Myocyte (in vitro differentiated cells): ENCODE data around the gene ZNF493. TPM values are rescaled to one million over a fixed set of nuclear protein-coding genes. Genes with fewer than 3 reads are reported as not detected.

Experiments
- DNase-seq: peaks from one replicate; pipeline ENCODE4 v3.0.0-alpha.2; 2012; ENCODE audit warnings: low read depth
- polyA plus RNA-seq: library from polyadenylated mRNA; unstranded; fragments of >200 nt; gene quantifications from one replicate; pipeline ENCODE4 v1.2.1, GENCODE V29; 2012; ENCODE audit warnings: missing spikeins
- total RNA-seq: library from RNA; depleted of rRNA; stranded (reverse); fragments of >200 nt; gene quantifications from 2 replicates; pipeline ENCODE4 v1.2.3, GENCODE V29; 2014

ZNF493 gene
- total RNA-seq = 10.8 and 12.3 TPM in 2 replicates
- 9.0 TPM for polyA plus RNA-seq

DNA sequence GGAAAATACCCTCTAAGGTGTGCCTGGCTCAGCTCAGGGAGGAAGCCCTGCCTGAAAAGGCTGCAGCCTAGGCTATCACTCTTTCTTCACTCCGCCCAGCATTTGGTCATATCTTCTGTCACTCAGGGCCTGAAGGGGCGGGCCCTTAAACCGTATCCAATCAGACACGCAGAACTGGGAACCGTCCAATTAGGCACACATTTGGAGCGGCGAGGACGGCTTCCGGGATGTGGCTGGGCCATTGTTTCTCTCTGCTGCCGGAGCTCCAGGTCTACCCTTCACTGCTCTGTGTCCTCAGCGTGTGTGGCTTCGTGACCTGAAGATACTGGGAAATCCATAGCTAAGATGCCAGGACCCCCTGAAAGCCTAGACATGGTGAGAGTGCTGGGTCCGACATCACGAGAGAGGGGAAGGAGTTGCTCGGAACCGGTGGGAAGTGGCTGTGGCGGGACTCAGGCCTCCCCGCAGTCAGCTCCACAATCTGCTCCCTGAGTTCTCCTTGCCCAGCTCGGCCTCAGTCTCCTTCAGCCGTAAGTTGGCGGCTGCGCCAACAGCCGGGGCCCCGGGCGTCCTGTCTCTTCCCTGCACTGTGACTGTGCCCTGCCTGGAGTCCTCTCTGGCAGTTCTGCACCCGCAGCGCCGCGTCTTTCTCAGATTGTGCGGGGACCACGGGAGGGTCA lies at the start of gene ZNF493:
TSS of gene ZNF493 (plus strand) at position 241 of the 680 bp plus-strand sequence. CDS start at position 346, 105 bp downstream.
- DNase-seq = peak; percentile 98

- DNase-seq = no peak
Observed at GRCh38 chr19:21352830-21353229, 44.1 kb upstream of the ZNF493 start.

- peak; percentile 98 for DNase-seq
Observed at GRCh38 chr19:21358768-21359451, 38.0 kb upstream of the ZNF493 start, which contains the start of gene ZNF738. TSS of gene ZNF738 (plus strand) at chr19:21359000. CDS start at chr19:21359141, 141 bp downstream.

DNA sequence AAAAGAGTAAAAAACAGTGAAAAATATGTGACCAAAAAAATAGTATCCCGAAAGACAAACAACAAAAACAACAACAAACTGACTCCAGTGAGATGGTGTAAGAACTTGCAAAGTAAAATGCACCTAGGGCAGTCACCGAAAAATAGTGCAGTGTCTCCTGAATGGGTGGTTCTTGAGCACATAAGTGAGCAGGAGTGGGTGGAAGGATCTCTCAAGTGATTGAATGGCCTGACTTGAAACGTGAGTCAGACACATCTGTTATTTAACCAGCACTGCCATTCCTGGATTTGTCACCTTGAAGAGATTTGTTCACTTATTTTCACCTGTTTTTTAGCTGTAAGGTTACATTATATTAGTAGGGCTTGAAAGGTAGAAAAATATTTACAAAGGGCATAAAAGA lies 34.6 kb upstream of the ZNF493 start:
- DNase-seq = no peak

GRCh38 chr19:21383980-21384582 lies 12.9 kb upstream of the ZNF493 start:
- no peak for DNase-seq

DNA sequence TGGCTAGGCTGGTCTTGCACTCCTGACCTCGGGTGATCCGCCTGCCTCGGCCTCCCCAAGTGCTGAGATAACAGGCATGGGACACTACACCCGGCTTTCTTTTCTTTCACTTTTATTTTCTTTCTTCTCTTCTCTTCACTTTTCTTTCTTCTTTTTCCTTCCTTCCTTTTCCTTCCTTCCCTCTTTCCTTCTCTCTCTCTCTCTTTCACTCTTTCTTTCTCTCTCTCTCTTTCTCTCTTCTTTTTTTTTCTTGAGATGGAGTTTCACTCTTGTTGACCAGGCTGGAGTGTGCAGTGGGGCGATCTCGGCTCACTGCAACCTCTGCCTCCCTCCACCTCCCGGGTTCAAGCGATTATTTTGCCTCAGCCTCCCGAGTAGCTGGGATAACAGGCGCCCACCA lies 812 bp upstream of the ZNF493 start:
- DNase-seq = no peak

DNA sequence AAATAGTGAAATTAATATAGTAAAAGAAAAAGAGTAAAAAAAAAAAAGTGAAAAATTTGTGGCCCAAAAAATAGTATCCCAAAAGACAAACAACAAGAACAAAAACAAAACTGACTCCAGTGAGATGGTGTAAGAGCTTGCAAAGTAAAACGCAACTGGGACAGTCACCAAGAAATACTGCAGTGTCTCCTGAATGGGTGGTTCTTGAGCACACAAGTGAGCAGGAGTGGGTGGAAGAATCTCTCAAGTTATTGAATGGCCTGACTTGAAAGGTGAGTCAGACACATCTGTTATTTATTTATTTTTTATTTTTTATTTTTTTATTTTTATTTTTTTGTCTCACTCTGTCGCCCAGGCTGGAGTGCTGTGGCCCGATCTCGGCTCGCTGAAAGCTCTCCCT lies 1.9 kb downstream of the ZNF493 start:
- peak; percentile 2 for DNase-seq

- DNase-seq = no peak
Observed at GRCh38 chr19:21402303-21402985, 5.5 kb downstream of the ZNF493 start.

DNA sequence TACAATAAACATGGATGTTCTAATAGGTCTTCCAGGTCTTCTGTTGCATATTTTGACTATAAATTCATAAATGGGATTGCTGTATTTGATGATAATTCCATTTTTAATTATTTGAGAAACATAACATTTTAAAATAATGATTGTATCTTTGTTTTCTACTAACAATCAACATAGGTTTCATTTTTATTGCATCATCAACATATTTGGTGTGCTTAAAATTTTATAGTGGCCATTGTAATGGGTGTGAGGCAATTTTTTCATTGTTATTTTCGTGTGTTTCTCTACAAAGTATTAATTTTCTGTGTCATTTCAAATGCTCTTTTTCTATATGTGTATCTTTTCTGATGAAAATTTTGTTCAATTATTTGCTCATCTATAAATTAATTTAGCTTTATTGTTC lies 13.2 kb downstream of the ZNF493 start:
- DNase-seq = no peak

DNA sequence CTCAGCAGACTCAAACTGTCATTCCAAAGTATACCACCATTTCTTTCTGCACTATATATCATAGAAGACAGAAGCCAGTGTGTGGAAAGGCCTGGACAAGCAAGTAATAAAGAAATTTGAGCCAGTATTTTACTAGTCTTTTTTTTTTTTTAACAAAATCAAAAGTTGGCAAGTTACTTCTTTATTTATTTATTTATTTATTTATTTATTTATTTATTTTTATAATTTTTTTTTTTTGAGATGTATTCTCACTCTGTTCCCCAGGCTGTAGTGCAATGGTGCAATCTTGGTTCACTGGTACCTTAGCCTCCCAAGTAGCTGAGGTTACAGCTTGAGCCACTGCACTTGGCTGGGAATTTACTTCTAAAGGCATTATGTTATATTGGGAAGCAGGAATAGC lies 25.3 kb downstream of the ZNF493 start:
- no peak for DNase-seq

DNA sequence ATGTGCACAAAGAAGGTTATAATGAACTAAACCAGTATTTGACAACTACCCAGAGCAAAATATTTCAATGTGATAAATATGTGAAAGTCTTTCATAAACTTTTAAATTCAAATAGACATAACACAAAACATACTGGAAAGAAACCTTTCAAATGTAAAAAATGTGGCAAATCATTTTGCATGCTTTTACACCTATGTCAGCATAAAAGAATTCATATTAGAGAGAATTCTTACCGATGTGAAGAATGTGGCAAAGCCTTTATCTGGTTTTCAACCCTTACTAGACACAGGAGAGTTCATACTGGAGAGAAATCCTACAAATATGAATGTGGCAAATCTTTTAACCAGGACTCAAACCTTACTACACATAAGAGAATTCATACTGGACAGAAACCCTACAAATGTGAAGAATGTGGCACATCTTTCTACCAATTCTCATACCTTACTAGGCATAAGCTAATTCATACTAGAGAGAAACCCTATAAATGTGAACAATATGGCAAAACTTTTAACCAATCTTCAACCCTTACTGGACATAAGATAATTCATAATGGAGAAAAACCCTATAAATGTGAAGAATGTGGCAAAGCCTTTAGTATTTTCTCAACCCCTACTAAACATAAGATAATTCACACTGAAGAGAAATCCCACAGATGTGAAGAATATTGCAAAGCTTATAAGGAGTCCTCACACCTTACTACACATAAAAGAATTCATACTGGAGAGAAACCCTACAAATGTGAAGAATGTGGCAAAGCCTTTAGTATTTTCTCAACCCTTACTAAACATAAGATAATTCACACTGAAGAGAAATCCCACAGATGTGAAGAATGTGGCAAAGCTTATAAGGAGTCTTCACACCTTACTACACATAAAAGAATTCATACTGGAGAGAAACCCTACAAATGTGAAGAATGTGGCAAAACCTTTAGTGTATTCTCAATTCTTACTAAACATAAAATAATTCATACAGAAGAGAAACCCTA lies 26.4 kb downstream of the ZNF493 start:
- no peak for DNase-seq

GRCh38 chr19:21430675-21431074 lies 33.7 kb downstream of the ZNF493 start:
- DNase-seq = no peak

DNA sequence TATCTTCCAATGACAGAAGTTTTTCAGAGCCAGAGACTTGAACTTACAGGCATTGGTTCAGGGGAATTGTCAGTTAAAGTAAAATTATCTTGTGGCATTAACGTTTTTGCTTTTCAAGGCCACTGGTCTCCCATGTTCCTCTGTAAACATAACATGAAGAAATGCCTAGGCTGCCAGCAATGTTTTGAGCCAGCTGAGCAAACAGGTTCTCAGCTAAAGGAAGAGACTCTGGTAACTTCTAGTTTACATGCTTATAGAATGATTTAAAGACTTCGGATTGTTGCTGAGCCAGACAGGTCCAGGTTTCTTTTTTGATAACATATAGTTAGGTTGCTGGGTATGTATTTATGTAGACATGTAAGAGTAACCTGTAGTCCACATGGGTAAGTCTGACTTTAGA lies 35.7 kb downstream of the ZNF493 start:
- no peak for DNase-seq

DNA sequence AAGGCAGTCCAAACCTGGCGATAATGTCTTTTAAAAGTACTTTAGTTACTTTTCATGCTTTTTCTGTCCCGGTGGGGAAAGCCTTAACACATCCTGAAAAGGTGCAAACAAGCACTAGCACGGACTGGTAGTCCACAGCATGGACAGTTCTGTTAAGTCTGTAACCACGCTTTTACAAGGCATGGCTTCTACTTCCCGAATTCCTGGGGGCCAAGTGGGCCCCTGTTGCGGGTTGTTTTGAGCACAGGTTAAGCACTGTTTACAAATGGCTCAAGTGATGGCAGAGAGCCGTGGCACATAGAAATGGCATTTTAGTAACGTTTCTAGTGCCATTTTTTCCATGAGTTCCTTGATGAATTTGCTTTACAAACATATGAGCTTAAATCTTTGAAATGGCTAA lies 37.6 kb downstream of the ZNF493 start:
- no peak for DNase-seq

DNA sequence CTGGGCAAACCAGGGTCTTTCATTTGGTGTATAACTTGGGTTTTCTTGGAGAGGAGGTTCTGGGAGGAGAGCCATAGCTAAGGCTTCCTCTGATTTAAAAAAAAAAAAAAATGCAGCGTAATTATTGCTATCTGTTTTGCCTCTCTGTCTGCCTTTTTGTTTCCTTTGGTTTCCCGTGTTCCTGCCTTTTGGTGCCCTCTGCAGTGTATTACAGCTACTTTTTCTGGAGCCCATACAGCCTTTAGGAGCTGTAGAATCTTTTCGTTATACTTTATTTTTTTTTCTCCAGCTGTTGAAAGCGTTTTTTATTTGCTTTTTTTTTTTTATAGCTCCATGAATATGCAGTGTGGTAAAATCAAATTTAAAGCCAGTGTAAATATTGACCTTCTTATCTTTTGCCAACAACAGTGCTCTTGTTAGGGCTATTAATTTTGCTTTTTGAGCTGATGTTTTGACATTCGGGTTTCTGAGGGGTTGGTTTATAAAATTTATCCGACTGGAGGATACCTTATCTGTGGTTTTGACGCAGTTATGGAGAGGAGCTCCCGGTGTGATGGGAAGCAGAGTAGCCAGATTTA lies 38.1 kb downstream of the ZNF493 start:
- no peak for DNase-seq

- no peak for DNase-seq
Observed at GRCh38 chr19:21439201-21439751, 42.3 kb downstream of the ZNF493 start.

DNA sequence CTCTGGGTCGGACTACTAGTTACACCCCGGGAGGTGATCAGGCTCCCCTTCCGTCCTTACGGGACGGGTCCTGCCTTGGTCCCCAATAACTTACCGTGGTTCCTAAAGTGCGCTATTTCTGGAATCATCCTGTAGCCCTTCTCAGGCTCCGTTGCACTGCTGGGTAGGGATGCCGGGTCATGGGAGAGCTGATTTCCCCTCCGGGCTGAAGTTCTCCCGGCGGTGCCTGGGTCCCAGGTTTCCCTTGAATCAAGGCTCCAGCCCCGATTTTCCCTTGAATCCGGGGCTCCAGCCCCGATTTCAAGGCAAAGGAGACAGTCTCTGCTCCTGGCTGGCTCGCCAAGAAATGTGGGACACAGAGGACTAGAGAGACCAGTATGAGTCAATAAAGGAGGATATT lies 43.4 kb downstream of the ZNF493 start:
- no peak for DNase-seq

- DNase-seq = no peak
Observed at GRCh38 chr19:21451187-21451586, 54.3 kb downstream of the ZNF493 start.

GRCh38 chr19:21454901-21455300 lies 58.0 kb downstream of the ZNF493 start:
- no peak for DNase-seq

DNA sequence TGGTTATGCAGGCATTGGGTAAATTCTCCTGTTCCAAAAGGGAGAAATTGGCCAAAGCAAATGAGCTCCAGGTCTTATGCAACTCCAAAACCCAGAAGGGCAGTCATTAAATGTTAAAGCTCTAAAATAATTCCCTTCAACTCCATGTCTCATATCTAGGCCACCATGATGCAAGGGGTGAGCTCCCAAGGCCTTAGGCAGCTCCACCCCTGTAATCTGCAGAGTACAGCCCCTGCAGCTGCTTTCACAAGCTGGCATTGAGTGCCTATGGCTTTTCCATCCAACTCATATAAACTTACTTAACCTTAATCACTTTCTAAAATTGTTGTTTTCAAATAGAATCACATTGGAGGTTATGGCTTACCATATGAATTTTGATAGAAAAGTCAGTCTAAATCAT lies 63.8 kb downstream of the ZNF493 start:
- no peak for DNase-seq
